HG03095 (cell line): ENCODE results near the gene TFRC.
"Not testable (repeated sequence)": the region's sequence is repeated elsewhere in the genome, so short reads cannot be mapped to it uniquely, and the experiment has no call there.

Source experiments
- ATAC-seq: cut with Tn5 transposase; IDR thresholded peaks from one replicate; pipeline ENCODE4 v1.9.1; 2021; ENCODE audit warnings: moderate library complexity; ENCODE audit not compliant: unreplicated experiment

Gene TFRC

DNA sequence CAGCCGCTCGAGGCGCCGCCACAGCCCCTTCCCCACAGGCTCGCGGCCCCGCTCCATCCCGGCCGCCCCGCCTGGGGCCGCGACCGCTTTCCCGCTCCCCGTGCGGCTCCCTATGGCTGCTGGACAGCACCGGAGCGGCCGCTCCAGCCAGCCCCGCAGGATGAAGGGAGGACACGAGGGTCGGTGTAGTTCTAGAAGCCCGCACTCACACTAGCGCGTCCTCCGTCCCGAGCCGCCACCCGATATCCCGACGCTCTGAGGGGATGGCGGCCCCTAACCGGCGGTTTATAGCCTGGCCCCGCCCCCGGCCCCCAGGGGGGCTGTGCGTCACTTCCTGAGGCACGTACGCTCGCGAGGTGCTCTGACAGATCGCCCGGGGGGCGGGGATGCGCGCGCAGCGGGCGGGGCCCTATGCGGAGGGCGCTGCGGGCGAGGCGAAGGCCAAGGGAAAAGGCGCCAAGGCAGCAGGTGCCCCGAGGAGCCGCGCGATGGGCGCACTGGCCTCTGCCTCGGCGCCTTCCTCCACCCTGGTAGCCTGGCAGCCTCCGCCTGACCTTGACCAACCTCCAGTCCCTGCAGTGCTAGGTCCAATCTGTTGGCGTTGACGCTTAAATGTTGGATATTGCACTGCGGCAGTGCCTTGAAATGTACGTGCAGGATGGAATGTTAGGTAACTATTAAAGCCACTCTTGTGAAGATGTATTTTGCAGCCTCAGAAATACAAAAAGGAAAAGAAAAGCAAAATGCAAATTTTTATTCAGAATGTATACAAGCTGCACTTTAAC lies at the start of gene TFRC:
TSS of gene TFRC (minus strand) at position 257 of the 785 bp plus-strand sequence. CDS start 4,991 bp downstream, outside the sequence.
- ATAC-seq: peak; percentile 83

DNA sequence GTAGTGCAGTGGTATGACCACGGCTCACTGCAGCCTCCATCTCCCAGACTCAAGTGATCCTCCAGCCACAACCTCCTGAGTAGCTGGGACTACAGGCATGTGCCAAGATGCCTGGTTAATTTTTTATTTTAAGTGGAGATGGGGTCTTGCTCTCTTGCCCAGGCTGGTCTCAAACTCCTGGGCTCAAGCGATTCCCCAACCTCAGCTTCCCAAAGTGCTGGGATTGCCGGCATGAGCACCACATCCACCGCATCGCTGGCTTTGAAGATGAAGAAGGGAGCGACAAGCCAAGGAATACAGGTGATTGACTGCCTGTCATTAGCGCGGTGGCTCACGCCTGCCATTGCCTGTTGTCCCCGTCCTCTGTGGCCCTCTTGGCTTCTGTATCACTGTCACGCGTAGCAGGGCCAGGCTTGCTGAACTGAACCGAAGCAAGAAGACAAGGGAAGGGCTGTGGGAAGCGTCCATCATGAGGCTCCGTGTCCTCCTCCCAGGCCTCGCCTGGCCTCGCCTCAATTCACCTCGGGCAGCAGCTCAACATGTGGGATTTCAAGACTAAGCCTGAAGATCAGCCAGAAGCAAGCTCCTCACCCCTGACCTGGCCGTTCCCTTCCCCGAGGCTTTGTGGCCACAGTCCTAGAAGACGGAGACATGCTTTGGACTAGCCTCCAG lies 46.4 kb upstream of the TFRC start:
- ATAC-seq: no peak

DNA sequence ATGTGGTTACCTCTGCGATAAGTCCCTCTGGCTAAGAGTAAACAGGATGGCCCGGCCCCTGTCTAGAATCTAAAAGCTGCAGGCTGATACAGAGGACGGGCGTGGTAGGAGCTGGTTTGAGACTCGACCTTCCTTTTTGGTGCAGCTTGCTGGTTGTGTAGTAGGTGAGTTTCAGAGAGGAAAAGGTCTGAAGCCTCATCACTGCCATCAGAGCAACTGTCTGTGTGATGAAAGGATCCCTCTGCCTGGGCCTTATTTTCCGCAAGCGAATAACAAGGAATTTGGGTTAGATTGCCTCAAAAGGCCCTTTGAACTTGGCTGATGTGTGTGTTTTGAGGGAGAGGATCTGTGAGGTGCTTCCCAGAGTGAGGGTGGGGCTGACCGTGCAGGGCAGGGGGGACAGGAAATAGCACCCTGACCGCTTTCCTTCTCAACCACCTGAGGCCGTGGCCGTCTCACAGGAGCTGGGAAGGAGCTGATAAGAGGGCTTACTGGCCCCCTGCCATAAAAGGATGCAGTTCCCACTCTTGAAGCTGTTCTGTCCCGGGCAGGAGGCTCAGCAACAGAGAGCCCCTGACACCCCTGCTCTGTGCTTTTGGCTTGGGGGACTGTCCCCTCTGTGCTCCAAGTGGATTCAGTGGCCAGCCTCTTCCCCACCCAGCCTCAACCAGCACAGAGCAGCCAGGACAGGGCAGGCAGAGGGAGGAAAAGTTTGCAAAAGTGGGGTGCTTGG lies 45.6 kb upstream of the TFRC start:
- ATAC-seq: no peak

DNA sequence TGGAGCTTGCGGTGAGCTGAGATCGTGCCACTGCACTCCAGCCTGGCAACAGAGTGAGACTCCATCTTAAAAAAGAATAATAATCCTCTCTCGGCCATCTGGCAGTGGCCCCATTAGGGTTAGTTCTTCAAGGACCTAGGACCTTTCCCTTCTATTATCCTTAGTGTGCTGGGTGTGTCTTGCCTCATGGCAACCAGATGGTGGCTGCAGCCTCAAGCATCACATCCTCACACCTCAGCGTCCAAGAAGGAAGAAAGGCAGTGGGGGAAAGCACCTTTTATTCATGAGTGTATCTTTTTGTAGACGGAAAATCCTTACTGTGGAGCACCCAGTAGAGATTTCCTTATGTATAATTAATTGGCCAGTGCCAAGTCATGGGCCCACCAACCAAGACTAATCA lies 42.7 kb upstream of the TFRC start:
- no peak for ATAC-seq

DNA sequence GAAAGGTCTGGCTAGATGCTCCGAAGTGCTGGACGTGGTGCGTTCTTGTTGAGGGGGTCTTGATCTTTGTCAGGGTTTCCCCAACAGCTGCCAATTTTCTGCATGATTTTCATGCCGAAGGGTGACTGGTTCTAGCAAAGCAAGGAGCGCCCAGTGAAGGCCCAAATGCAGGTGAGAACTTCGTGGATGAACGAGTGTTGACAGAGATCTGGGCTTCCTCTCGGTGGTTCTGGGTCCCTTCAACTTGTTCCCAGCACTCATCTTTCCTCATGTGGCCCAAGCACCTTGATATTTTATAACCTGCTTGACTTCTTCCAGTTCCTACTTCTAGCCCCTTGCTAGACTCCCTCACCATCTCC lies 40.8 kb upstream of the TFRC start:
- ATAC-seq: no peak

DNA sequence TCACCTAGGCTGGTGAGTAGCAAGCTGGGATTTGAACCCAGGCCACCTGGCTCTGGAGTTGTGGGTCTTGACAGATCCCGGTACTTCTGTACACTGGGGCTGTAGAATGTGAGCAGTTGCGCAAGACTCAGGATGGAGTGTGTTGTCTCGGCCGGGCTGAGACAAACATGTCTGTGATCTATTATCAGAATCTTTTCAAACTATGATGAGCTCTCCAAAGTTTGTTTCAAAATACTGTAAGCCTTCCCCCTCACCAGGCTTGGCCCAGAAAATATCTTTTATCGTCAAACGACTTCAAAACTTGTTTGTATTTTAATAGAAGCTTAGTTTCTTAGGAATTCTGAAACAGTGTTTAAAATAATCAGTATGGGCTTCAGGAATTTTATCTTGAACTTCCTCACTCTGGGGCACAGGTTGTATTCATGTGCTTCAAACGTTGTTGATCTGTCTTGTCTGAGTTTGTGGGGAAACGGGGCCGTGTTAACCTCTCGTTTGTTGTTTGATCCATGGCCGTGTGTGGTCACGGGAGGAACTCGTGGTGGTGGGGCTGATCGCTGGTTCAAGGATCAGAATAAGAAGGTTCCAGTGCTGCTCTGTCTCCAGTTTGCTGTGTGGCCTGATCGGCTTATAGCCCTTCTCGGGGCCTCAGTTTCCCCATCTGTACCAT lies 40.3 kb upstream of the TFRC start:
- no peak for ATAC-seq

DNA sequence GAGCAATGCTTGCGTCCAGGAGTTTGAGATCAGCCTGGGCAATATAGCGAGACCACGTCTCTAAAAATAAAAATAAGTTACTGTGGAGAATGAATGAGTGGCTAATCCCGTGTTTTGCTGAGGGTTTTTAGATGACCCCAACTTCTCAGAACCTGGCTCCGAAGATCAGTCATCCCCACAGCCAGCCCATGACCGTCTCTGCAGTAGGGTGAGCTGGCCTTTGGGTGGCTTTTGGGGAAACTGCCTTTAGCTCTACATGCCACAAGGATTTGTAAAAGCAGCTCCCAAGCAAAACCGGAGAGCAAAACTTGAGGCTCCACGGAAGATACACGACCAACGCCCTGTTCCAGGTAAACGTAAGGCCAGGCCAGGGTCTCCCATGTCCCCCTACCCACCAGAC lies 39.2 kb upstream of the TFRC start:
- no peak for ATAC-seq

DNA sequence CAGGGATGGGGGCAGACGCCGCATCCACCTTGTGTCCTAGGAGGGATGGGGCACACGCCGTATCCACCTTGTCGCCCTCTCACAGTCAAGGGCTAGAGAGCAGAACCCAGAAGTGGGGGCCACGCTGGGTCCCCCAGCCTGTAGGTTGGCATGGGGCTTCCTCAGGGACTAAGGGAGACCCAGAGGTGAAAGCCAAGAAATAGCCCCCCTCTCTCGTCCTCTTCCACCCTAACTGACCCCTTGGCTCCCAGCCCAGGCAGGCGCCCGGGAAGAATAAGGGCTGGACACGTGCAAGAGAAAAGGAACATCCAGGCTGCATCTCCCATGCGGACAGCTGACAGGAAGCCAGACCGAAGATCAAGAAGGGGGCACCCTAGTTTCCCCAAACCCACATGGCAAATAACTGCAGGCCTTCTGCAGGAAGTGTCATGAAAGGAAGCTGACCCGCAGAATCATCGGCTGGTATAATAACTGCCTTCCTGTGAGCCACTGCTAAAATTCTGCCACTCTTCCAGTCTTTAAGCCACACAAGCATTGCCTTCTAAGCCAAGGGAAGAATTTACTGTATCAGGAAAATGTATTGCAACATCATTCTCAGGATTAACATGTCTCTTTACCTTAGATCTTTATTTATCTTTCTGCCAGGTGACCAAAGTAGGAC lies 38.5 kb upstream of the TFRC start:
- no peak for ATAC-seq

DNA sequence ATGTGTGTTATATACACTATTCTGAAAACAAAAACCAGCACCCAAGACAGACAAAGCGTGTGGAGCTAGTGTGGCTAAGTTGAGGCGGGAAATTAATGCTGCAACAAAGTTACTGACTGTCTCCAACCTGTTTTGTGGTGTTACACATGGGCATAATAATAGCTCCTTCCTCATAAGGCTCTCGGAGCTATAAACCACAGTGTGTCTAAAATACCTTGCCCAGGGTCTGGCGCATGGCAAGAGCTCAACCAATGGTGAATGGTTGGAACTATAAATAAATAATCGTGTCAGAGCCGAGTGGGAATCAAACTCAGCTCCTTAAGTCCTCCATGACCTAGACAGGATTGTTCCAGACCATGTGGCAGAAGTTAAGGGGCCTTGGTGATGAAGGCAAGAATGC lies 35.9 kb upstream of the TFRC start:
- no peak for ATAC-seq

DNA sequence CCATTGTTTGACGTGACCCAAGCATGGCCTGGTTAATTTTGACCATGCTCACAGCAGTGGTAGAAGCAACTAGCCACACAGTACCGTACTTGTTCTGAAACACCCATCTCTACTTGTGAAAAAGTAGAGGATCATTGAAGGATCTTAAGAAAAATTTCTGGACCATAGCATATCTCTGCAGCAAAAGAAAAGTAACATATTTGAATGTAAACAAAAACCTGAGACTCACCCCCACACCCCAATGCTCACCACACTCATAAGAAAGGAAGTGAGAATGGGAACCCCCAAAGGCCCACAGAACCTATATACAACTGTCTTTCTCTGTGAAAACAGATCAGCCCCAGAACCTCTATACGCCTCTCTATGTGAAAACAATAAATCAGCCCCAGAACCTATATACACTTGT lies 33.8 kb upstream of the TFRC start:
- ATAC-seq: peak; percentile 68

DNA sequence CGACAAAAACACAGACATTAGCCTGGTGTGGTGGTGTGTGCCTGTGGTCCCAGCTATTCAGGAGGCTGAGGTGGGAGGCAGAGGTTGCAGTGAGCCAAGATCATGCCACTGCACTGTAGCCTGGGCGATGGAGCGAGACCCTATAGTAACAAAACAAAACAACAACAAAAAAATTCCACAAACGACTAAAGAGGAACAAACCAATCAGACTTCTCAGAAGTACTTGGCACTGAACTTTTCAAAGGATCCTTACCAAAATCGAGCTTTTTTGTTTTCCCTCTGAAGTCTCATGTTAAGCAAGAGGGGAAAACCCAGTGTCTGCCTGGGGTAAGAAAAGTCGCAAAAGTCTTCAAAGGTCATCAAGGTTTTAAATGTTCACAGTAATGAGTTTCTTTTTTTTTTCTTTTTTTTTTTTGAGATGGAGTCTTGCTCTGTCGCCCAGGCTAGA lies 30.1 kb upstream of the TFRC start:
- ATAC-seq: no peak

DNA sequence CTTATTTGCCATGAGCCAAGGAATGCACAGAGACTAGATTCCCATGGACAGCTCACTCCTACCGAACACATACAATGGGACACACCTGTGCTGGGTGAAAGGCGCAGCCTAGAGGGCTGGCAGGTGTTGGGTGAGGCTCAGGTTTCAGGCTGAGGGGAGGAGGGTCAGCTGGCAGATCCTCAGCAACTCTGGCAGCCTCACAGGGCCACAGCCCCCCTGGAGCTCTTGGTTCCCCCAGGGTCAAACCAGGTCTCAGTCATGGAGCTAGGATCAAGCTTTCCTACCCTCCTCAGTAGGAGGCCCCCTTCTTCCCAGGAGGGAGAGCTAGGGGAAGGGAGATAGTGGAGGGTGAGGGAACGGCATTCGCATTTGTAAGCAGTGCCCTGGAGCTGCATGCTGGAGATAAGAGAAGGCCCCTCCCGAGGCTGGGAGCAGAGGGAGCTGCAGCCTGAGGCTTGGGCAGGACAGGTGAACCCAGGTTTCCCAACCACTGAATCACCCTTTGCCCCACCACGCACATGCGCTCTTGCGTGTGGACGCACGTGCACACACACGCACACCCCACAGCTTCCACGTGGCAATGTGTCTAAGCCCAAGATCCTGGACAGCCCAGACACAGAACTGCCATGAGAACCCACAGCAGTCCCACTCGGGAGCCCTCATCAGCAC lies 26.3 kb upstream of the TFRC start:
- no peak for ATAC-seq

DNA sequence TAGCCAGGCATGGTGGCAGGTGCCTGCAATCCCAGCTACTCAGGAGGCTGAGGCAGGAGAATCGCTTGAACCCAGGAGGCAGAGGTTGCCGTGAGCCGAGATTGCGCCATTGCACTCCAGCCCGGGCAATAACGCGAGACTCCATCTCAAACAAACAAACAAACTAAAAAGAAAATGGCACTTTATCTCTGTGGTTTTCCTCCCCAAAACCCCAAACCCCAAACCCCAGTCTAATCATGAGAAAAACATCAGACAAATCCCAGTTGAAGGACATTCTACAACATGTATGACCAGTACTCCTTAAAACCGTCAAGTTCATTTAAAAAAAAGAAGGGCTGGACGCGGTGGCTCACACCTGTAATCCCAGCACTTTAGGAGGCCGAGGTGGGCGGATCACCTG lies 22.8 kb upstream of the TFRC start:
- not testable (repeated sequence) for ATAC-seq

DNA sequence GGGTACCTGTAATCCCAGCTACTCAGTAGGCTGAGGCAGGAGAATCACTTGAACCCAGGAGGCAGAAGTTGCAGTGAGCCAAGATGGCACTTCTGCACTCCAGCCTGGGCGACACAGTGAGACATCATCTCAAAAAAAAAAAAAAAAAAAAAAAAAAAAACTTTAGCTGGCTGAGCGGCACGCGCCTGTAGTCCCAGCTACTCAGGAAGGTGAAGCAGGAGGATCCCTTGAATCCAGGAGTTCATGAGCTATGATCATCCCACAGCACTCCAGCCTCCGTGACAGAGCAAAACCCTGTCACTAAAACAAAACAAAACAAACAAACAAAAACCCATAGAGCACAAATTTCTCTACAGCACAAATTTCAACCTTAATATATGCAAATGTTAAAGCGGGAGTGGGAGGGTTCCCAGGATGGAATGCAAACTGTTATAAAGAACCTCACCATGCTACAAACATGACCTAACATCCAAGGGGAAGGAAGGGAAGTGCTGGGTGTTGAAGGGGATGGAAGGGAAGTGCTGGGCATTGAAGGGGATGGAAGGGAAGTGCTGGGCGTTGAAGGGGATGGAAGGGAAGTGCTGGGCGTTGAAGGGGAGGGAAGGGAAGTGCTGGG lies 16.6 kb upstream of the TFRC start:
- ATAC-seq: not testable (repeated sequence)

DNA sequence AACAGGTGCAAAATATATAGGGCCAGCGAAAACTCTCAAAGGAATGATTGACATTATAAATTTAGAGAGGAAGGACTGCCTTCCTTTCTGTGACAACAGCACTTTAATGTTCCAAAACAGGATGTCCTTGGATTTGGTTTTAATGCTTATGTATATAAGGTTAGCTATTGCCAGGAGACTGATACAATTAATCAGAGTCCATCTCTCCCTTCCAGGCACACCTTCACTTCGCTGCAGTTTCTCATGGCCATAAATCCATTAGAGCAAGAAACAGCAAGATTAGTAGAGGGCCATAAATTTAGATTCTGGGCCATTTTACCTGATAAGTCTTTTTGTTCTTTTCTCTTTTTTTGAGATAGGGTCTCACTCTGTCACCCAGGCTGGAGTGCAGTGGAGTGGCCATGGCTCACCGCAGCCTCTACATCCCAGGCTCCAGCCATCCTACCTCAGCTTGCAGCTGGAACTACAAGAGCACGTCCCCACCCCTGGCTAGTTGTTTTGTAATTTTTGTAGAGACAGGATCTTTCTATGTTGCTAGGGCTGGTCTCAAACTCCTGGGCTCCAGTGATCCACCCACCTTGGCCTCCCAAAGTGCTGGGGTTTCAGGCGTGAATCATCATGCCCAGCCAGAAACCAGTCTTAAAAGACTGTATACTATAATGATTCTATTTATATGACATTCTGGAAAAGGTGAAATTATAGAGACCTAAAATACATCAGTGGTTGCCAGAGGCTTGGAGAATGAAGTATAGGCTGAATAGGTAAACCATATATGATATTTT lies 15.7 kb upstream of the TFRC start:
- ATAC-seq: no peak

DNA sequence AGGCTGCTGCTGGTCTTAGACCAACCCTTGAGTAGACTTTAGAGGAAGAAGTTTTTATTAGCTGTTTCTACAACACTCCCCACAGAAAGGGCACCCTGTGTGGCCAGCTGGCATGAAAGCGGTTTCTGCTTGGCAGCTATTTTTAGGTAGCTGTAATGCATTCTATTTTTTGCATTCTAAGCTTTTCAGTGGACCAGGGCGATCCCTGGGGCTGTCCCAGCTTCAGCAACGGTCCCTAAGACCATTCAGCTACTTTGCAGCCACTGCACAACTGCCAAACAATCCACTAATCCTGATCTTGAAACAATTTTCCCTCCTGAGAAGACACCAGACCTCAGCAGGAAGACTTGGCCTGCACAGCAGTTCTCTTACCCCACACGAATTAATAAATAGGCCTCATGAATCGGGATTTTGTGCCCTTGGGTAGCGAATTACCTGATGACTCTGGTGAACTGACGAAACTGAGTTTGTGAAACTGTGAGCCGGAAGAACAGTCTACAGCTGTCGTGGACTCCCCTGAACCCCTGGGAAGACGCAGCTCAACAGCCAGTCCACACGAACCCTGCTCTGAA lies 14.6 kb upstream of the TFRC start:
- ATAC-seq: peak; percentile 83

DNA sequence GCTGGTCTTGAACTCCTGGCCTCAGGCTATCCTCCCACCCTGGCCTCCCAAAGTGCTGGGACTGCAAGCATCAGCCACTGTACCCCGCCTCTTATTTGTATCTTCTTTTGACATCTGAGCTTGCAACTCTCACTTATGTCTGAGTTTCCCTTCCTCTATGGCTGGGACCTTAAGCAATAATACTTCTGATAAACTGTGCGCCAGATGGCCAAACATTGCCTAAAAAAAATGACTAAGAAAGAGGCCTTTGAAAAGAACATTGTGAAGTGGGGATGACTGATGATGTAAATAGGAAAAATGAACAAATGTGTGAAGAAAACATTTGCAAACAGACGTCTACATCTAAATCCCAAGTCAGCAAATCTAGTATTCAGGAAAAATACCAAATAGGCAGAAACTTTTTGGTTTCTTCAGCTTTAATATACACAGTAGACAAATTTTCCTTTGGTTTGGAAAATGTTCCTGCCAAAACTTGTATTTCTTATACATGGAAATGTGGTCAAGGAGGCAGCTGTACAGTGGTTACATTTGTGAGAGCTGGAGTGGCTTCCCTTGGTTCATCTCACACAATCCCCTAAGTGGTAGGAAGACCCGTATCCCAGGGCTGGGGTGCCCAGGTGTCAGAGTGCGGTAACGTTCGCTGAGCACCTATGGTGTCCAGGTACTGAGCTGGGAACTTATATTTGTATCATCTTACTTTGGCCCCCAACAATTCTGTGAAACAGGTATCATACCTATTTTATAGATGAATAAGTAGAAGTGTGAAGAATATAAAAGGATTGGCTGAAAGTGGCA lies 11.6 kb upstream of the TFRC start:
- ATAC-seq: no peak

DNA sequence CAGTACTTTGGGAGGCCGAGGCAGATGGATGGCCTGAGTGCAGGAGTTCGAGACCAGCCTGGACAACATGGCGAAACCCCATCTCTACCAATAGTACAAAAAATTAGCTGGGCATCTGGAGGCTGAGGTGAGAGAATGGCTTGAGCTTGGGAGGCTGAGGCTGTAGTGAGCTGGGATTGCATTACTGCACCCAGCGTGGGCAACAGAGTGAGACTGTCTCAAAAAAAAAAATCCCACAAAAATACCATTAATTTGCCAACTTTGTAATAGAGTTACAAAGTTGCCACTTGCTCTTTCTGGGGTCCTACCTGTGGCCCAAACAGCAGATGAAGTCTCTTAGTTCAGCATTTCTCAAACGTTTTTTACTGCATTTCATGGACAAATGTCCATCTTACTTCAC lies 6.0 kb upstream of the TFRC start:
- ATAC-seq: no peak
